Endothelial cell of umbilical vein (primary cell): ENCODE results near the gene BTC. TPM values are rescaled to one million over a fixed set of nuclear protein-coding genes. Genes with fewer than 3 reads are reported as not detected.

Experiments used
- BruUV-seq: library from RNA; stranded (reverse); fragments of 400-500 nt; replicated peaks from 2 replicates; lab custom pipeline; 2021; lab: Mats Ljungman, UMichigan
- CTCF ChIA-PET: fragments of 300-600, 350-600 bp; sonication (Branson Sonifier 250); formaldehyde crosslinking; loops from one replicate; lab custom pipeline; 2021; ENCODE audit warnings: antibody characterized with exemption, inconsistent platforms; lab: Charles Lee
- POLR2A ChIA-PET: fragments of 300-600, 350-600 bp; sonication (Branson Sonifier 250); formaldehyde crosslinking; loops from one replicate; lab custom pipeline; 2021; ENCODE audit warnings: antibody characterized with exemption, inconsistent platforms; lab: Charles Lee
- DNase-seq: peaks from one replicate; pipeline ENCODE4 v3.0.0-alpha.2; 2011; ENCODE audit warnings: low read depth, low spot score
- FAIRE-seq: peaks from 2 replicates; lab custom pipeline; 2011; peaks lifted over from hg19 to GRCh38; lab: Jason Lieb, UNC
- H2AFZ ChIP-seq: 2 replicates; pipeline ENCODE4 v1.6.0; 2012; ENCODE audit warnings: low read depth, low read length, control low read depth, inconsistent platforms
- H3K27ac ChIP-seq: 2 replicates; pipeline ENCODE4 v1.5.1; 2011; ENCODE audit warnings: low read depth, mild to moderate bottlenecking, control low read depth, low read length, moderate library complexity; ENCODE audit not compliant: insufficient read depth
- H3K27me3 ChIP-seq, 2 experiments: 2 replicates each; pipeline versions ENCODE4 v1.6.0 to v1.6.1; 2011; ENCODE audit warnings: low read length in 2 of 2, mixed read lengths in 1 of 2; ENCODE audit not compliant: control insufficient read depth in 2 of 2, insufficient read depth in 2 of 2
- H3K36me3 ChIP-seq, 2 experiments: 2 replicates in 1 of 2; 3 replicates in 1 of 2; pipeline ENCODE4 v1.5.1; 2011; ENCODE audit warnings: low read length in 2 of 2, mild to moderate bottlenecking in 1 of 2, moderate library complexity in 1 of 2; ENCODE audit not compliant: control insufficient read depth in 2 of 2, insufficient read depth in 2 of 2; ENCODE audit errors: extremely low read depth in 1 of 2
- H3K4me1 ChIP-seq: 3 replicates; pipeline ENCODE4 v1.5.1; 2011; ENCODE audit warnings: mild to moderate bottlenecking, low read length; ENCODE audit not compliant: control insufficient read depth, insufficient read depth; ENCODE audit errors: extremely low read depth
- H3K4me2 ChIP-seq: 2 replicates; pipeline ENCODE4 v1.6.1; 2011; ENCODE audit warnings: low read length, control low read depth, mixed read lengths; ENCODE audit not compliant: insufficient read depth
- H3K4me3 ChIP-seq, 3 experiments: fragments of 200-600 bp in 1 of 3; sonication (generic), shearing (Covaris generic) in 1 of 3; replicated peaks in 1 of 3; 2 replicates each; pipeline ENCODE4 v1.5.1; 2011 to 2016; ENCODE audit warnings: control low read depth in 3 of 3, low read length in 3 of 3, mild to moderate bottlenecking in 2 of 3, inconsistent platforms in 1 of 3, low read depth in 1 of 3, moderate library complexity in 1 of 3; ENCODE audit not compliant: insufficient read depth in 1 of 3
- H3K79me2 ChIP-seq: 2 replicates; pipeline ENCODE4 v1.6.0; 2012; ENCODE audit warnings: low read length, inconsistent platforms; ENCODE audit not compliant: control insufficient read depth, insufficient read depth
- H3K9ac ChIP-seq: replicated peaks from 2 replicates; pipeline ENCODE3; 2011; ENCODE audit warnings: low read length, control low read depth; ENCODE audit not compliant: insufficient read depth; ENCODE audit errors: extremely low read depth
- H3K9me1 ChIP-seq: replicated peaks from 3 replicates; pipeline ENCODE4 v1.6.0; 2011; ENCODE audit warnings: mild to moderate bottlenecking, low read length; ENCODE audit not compliant: control insufficient read depth, insufficient read depth; ENCODE audit errors: extremely low read depth
- H3K9me3 ChIP-seq: replicated peaks from 2 replicates; pipeline ENCODE4 v1.5.1; 2012; ENCODE audit warnings: low read length, inconsistent platforms; ENCODE audit not compliant: control insufficient read depth, insufficient read depth
- H4K20me1 ChIP-seq: replicated peaks from 2 replicates; pipeline ENCODE3; 2011; ENCODE audit warnings: mild to moderate bottlenecking, low read length; ENCODE audit not compliant: control insufficient read depth, insufficient read depth; ENCODE audit errors: extremely low read depth
- EZH2 ChIP-seq: IDR thresholded peaks from 2 replicates; pipeline ENCODE4 v1.6.1; 2012; ENCODE audit warnings: borderline replicate concordance, low read depth, mild to moderate bottlenecking, moderate library complexity, low read length, inconsistent platforms; ENCODE audit not compliant: severe bottlenecking
- FOS ChIP-seq: IDR thresholded peaks from 2 replicates; pipeline ENCODE4 v1.6.1; 2011; ENCODE audit warnings: mild to moderate bottlenecking, low read length, moderate library complexity, borderline replicate concordance; ENCODE audit not compliant: insufficient read depth
- GATA2 ChIP-seq: IDR thresholded peaks from 2 replicates; pipeline ENCODE4 v1.7.0; 2011; ENCODE audit warnings: low read depth, mild to moderate bottlenecking, moderate library complexity, mixed read lengths, low read length; ENCODE audit not compliant: insufficient read length, insufficient read depth
- JUN ChIP-seq: IDR thresholded peaks from 2 replicates; pipeline ENCODE4 v1.6.1; 2011; ENCODE audit warnings: borderline replicate concordance, low read depth; ENCODE audit not compliant: insufficient read length, insufficient read depth
- MYC ChIP-seq: IDR thresholded peaks from one replicate; pipeline ENCODE4 v1.6.1; 2011; ENCODE audit warnings: mild to moderate bottlenecking, low read depth, low read length
- POLR2A ChIP-seq: IDR thresholded peaks from 2 replicates; pipeline ENCODE4 v1.6.1; 2012; ENCODE audit warnings: low read depth, mild to moderate bottlenecking, control low read depth, low read length
- POLR2AphosphoS5 ChIP-seq: IDR thresholded peaks from 2 replicates; pipeline ENCODE4 v1.6.1; 2012; ENCODE audit warnings: low read depth, mild to moderate bottlenecking, control low read depth, low read length, moderate library complexity; ENCODE audit not compliant: insufficient read depth
- dilution Hi-C: fragments of 300-500 bp; cut with MboI; formaldehyde crosslinking; loops from one replicate; pipeline ENCODE4 v1.15.0; 2019; ENCODE audit warnings: low sequenced_read_pairs; ENCODE audit not compliant: extremely low pct_ligation_motif_present
- intact Hi-C: fragments of 100-400 bp; cut with micrococcal nuclease; formaldehyde crosslinking; loops from one replicate; pipeline ENCODE4 v1.10.0; 2022
- polyA plus RNA-seq, 4 experiments: library from polyadenylated mRNA; depleted of rRNA in 3 of 4; stranded (reverse) in 3 of 4; unstranded in 1 of 4; fragments of >200 nt; gene quantifications; 2 replicates each; pipeline versions ENCODE4 v1.2.1 to v1.2.3, GENCODE V29; 2011 to 2012; ENCODE audit warnings: missing spikeins in 1 of 4
- total RNA-seq: library from RNA; stranded (reverse); gene quantifications from 2 replicates; pipeline ENCODE4 v1.2.3, GENCODE V29; 2021
- TF ChIP-seq, protein P1 (sequence below), 2 donors: IDR thresholded peaks; 1 replicate in 1 of 2; 2 replicates in 1 of 2; pipeline ENCODE4 v1.5.1; 2011; ENCODE audit warnings: low read length in 2 of 2, mild to moderate bottlenecking in 2 of 2, moderate library complexity in 2 of 2, control low read depth in 1 of 2, inconsistent platforms in 1 of 2, low read depth in 1 of 2; ENCODE audit not compliant: insufficient read depth in 1 of 2; ENCODE audit errors: extremely low read depth in 1 of 2
- TF ChIP-seq, protein P2 (sequence below): IDR thresholded peaks from 2 replicates; pipeline ENCODE4 v1.6.1; 2011; ENCODE audit not compliant: insufficient read depth, insufficient read length

BTC gene
- total and polyA plus RNA-seq, 2 donors (not counting 3 experiments of a cell fraction or from before 2014, with no cell fraction given): 0.04 TPM; not detected in 1

DNA sequence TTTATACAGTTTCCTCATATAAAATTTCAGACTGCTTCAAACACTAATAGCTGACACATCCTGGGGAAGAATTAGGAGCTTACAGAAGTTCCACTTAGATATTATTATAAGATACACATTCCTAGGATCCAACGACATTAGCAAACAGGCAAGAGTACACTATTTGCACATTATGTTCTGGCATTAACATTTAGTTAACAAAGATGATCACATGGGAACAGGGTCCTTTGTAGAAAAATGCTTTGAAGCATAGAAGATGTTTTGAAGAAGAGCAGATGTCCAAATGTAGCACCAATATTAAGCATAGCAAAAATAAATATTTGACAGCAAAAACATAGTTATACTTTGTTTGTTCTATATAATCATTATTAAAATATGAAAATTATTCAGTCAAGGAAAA, 52.1 kb downstream of the BTC start:
- Histone ChIP-seq H3K36me3 (no peaks in the 10 kb centered on the region), H3K4me2 (no peak overlapping the region), H3K4me3 (no peak overlapping the region), H3K27me3 (peaks cover 0 to 2% of the 10 kb centered on the region in 2 experiments), H3K9me3 (no peaks in the 10 kb centered on the region), H3K9me1 (no peaks in the 10 kb centered on the region), H2AFZ (no peak overlapping the region), H3K9ac (no peak overlapping the region), H3K27ac (no peak overlapping the region), H4K20me1 (no peaks in the 10 kb centered on the region), H3K4me1 (no peaks in the 10 kb centered on the region), H3K79me2 (no peaks in the 10 kb centered on the region)
- BruUV-seq: no TSS peak
- no peak for TF ChIP-seq MYC
- TF ChIP-seq, protein P1, sequence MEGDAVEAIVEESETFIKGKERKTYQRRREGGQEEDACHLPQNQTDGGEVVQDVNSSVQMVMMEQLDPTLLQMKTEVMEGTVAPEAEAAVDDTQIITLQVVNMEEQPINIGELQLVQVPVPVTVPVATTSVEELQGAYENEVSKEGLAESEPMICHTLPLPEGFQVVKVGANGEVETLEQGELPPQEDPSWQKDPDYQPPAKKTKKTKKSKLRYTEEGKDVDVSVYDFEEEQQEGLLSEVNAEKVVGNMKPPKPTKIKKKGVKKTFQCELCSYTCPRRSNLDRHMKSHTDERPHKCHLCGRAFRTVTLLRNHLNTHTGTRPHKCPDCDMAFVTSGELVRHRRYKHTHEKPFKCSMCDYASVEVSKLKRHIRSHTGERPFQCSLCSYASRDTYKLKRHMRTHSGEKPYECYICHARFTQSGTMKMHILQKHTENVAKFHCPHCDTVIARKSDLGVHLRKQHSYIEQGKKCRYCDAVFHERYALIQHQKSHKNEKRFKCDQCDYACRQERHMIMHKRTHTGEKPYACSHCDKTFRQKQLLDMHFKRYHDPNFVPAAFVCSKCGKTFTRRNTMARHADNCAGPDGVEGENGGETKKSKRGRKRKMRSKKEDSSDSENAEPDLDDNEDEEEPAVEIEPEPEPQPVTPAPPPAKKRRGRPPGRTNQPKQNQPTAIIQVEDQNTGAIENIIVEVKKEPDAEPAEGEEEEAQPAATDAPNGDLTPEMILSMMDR (IDR thresholded peaks at IDR 0.05; ENCODE audit: extremely low read depth in 1 of 2, insufficient read depth in 1 of 2, low read depth in 1 of 2, low read length in 2 of 2): no peak
- TF ChIP-seq GATA2: no peak
- no peak for TF ChIP-seq FOS
- TF ChIP-seq, protein P2, sequence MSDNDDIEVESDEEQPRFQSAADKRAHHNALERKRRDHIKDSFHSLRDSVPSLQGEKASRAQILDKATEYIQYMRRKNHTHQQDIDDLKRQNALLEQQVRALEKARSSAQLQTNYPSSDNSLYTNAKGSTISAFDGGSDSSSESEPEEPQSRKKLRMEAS: no peak
- no peak for TF ChIP-seq POLR2A
- no peak for TF ChIP-seq POLR2AphosphoS5
- no peak for TF ChIP-seq JUN
- no peak for TF ChIP-seq EZH2
- no peak for DNase-seq
- intact Hi-C loops (no loop called here), dilution Hi-C loops (no loop called here)
- ChIA-PET POLR2A (no interaction called here), CTCF (interaction anchor here (1.2 kb wide), 1 partner anchor 9 kb away, joined by 4 read pairs; no protein-coding TSS in a partner anchor)
- FAIRE-seq: no peak
